Endothelial cell (in vitro differentiated cells): ENCODE measurements around the gene BATF3. TPM values are rescaled to one million over a fixed set of nuclear protein-coding genes. Genes with fewer than 3 reads are reported as not detected.
"Not testable (repeated sequence)": the region's sequence is repeated elsewhere in the genome, so short reads cannot be mapped to it uniquely, and the experiment has no call there.

Experiments used
- DNase-seq: peaks from one replicate; pipeline ENCODE4 v3.0.0; 2021; ENCODE audit warnings: low spot score
- H3K27ac Mint-ChIP-seq: one replicate; pipeline ENCODE4 v1.8.0; 2021; ENCODE audit warnings: mixed read lengths, inconsistent platforms; ENCODE audit not compliant: unreplicated experiment
- H3K27me3 Mint-ChIP-seq: one replicate; pipeline ENCODE4 v1.8.0; 2021; ENCODE audit warnings: mild to moderate bottlenecking, moderate library complexity, mixed read lengths, inconsistent platforms; ENCODE audit not compliant: unreplicated experiment
- H3K36me3 Mint-ChIP-seq: one replicate; pipeline ENCODE4 v1.8.0; 2021; ENCODE audit warnings: mild to moderate bottlenecking, low read depth, mixed read lengths, inconsistent platforms; ENCODE audit not compliant: unreplicated experiment
- H3K4me1 Mint-ChIP-seq: one replicate; pipeline ENCODE4 v1.8.0; 2021; ENCODE audit warnings: mild to moderate bottlenecking, mixed read lengths, inconsistent platforms; ENCODE audit not compliant: unreplicated experiment
- H3K4me3 Mint-ChIP-seq: one replicate; pipeline ENCODE4 v1.8.0; 2021; ENCODE audit warnings: mild to moderate bottlenecking, mixed read lengths, inconsistent platforms; ENCODE audit not compliant: unreplicated experiment
- H3K9me3 Mint-ChIP-seq: one replicate; pipeline ENCODE4 v1.8.0; 2021; ENCODE audit warnings: mixed read lengths, inconsistent platforms; ENCODE audit not compliant: unreplicated experiment
- total RNA-seq: library from RNA; stranded (reverse); fragmentation: NEBNext Ultra II Directional; extraction: Animal tissue kit (Norgen Biotek cat#: 25700); gene quantifications from one replicate; pipeline ENCODE4 v1.2.1, GENCODE V29; 2021; ENCODE audit not compliant: unreplicated experiment
- TF ChIP-seq, protein P1 (sequence below): fragments of 200-600 bp; sonication (generic); IDR thresholded peaks from one replicate; pipeline ENCODE4 v1.5.0; 2021; ENCODE audit warnings: antibody characterized with exemption; ENCODE audit not compliant: unreplicated experiment

The BATF3 gene
- total RNA-seq, 1 donor from 2014 or later, result 0.54 TPM

DNA sequence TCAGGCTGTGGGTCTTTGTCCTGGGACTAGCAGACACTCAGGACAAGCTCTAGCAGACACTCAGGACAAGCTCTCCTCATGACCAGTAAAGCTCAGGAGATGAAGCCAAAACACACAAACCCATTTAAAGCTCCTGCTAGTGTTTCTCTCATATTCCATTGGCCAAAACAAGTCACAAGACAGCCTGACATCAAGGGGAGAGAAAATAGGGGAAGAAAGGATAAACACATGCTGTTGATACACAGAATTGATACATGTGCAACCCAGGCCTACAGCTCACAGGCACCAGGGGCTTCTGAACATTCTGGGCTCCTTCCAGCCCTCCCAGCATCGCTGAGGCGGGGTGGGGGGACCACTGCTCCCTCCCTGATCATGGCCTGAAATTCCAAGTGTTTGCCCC, 55.8 kb downstream of the BATF3 start:
- H3K9me3 Mint-ChIP-seq, result no peaks in the 10 kb centered on the region
- H3K36me3 Mint-ChIP-seq, result no peaks in the 10 kb centered on the region
- peaks cover 7% of the 10 kb centered on the region for H3K27me3 Mint-ChIP-seq
- TF ChIP-seq, protein P1, sequence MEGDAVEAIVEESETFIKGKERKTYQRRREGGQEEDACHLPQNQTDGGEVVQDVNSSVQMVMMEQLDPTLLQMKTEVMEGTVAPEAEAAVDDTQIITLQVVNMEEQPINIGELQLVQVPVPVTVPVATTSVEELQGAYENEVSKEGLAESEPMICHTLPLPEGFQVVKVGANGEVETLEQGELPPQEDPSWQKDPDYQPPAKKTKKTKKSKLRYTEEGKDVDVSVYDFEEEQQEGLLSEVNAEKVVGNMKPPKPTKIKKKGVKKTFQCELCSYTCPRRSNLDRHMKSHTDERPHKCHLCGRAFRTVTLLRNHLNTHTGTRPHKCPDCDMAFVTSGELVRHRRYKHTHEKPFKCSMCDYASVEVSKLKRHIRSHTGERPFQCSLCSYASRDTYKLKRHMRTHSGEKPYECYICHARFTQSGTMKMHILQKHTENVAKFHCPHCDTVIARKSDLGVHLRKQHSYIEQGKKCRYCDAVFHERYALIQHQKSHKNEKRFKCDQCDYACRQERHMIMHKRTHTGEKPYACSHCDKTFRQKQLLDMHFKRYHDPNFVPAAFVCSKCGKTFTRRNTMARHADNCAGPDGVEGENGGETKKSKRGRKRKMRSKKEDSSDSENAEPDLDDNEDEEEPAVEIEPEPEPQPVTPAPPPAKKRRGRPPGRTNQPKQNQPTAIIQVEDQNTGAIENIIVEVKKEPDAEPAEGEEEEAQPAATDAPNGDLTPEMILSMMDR, result no peak
- peaks cover 10% of the 10 kb centered on the region for H3K4me1 Mint-ChIP-seq
- H3K4me3 Mint-ChIP-seq, result no peak overlapping the region
- no peak for DNase-seq
- H3K27ac Mint-ChIP-seq, result no peak overlapping the region

DNA sequence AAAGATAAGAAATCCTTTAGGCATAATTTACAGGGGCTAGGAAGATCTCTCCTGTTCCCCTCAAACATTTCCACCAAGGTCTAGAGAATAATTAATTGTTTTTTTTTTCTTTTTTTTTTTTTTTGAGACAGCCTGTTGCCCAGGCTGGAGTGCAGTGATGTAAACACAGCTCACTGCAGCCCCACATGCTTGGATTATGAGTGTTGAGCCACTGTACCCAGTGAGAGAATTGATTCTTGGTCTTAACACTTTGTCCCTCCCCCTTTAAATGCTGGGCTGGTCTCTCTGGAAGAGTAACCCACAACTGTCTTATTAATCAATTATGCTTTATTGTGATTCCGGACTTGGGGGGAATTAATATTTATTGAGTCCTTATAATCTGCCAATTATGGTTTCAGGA, 57.7 kb downstream of the BATF3 start:
- Mint-ChIP-seq H3K9me3 (no peaks in the 10 kb centered on the region), H3K27ac (no peak overlapping the region), H3K27me3 (peaks cover 9% of the 10 kb centered on the region), H3K4me1 (peaks cover 16% of the 10 kb centered on the region), H3K4me3 (no peak overlapping the region), H3K36me3 (no peaks in the 10 kb centered on the region)
- no peak for DNase-seq
- TF ChIP-seq, protein P1, result no peak

DNA sequence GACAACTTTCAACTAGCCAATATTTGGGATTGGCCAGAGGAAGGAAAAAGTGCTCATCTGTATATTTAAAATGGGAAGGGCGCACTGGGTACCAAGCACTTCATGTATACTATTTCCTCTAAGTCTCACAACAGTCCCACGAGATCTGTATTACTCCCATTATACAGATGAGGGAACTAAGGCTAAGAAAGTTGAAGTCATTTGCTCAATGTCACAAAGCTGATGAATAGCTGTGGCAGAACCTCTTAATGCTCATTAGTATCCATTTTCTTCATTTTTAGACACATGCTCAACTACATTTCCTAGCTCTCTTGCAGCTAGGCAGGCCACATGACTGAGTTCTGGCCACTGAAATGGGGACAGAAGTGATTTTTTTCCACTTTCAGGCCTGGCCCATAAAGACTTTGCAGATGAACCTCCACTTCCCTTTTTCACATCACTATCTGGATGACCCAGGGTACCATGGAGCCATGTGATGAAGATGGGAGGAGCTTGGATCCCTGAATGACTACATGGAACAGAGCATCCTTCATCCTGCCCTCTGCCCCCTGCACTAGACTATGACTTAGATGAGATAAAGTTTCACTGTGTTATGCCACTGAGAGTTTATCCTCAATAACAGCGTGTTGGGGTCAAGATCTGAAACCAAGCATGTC, 59.3 kb downstream of the BATF3 start:
- Mint-ChIP-seq H3K36me3 (no peaks in the 10 kb centered on the region), H3K4me3 (no peak overlapping the region), H3K27me3 (peaks cover 9% of the 10 kb centered on the region), H3K9me3 (no peaks in the 10 kb centered on the region), H3K27ac (no peak overlapping the region), H3K4me1 (peaks cover 24% of the 10 kb centered on the region)
- no peak for DNase-seq
- TF ChIP-seq, protein P1, result no peak

DNA sequence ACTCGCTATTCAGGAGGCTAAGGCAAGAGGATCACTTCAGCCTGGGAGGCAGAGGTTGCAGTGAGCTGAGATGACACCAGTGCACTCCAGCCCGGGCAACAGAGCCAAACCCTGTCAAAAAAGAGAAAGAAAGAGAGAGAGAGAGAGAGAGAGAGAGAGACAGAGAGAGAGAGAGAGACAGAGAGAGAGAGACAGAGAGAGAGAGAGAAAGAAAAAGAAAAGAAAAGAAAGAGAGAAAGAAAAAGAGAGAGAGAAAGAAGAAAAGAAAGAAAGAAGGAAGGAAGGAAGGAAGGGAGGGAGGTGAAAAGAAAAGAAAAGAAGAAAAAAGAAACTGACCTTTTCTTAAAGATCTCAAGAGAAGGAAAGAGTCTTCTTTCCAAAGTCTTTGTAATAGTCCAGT, 60.1 kb downstream of the BATF3 start:
- not testable (repeated sequence) for H3K27ac Mint-ChIP-seq, H3K9me3 Mint-ChIP-seq, H3K36me3 Mint-ChIP-seq, H3K4me3 Mint-ChIP-seq, H3K27me3 Mint-ChIP-seq, DNase-seq
- peaks cover 21% of the 10 kb centered on the region for H3K4me1 Mint-ChIP-seq

DNA sequence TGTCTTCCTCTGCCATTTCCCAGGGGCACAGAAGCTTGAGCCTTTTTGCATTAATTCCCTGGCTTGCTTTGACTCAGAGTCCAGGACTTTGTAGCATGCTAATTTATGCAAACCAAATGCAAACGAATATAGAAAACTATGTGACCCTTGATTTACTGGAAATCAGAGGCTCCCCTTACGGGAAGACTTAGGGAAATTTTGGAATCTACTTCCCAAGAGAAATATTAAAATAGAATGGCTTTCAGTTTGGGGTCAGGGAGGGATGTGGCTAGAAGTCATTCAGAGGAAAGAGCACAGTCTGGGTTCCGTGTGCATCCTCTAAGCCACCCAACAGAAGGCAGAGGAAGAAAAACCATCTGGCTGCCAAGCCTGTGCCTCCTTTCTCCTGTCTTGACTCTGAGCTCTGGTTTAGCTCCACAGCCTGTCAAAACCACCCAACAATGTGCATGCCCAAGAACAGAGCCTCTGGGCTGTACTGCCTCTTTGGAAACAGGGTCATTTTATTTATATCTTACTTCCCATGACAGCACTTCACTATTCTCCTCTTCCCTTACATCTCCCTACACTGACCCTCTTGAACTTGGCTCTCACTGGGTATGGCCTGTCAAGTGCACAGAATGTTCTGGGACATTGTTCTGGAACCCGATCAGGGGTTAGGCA, 61.0 kb downstream of the BATF3 start:
- Mint-ChIP-seq H3K27ac (no peak overlapping the region), H3K4me1 (peaks cover 14% of the 10 kb centered on the region), H3K36me3 (peaks cover 4% of the 10 kb centered on the region), H3K9me3 (no peaks in the 10 kb centered on the region), H3K27me3 (peaks cover 3% of the 10 kb centered on the region), H3K4me3 (no peak overlapping the region)
- DNase-seq, result no peak
- TF ChIP-seq, protein P1, result no peak
